ENCODE results near the gene KRTAP7-1. TPM values are rescaled to one million over a fixed set of nuclear protein-coding genes. Genes with fewer than 3 reads are reported as not detected.

The KRTAP7-1 gene
- not detected in 2 replicates for total RNA-seq (2021)
- long read RNA-seq, result 0 reads

GRCh38 chr21:30829659-30830058 is at the start of gene KRTAP7-1:
Gene KRTAP7-1, minus strand, starts transcription at chr21:30829759. Its CDS starts 61 bp downstream, at chr21:30829698.
- Histone ChIP-seq H3K4ac (ENCODE audit: low read depth, low read length) (no peak within 1 kb of the TSS), H4K20me1 (ENCODE audit: control insufficient read depth, insufficient read depth, insufficient read length) (no peaks in the 10 kb centered on the region), H3K27ac (ENCODE audit: insufficient read length, low read depth, low read length) (no peak within 1 kb of the TSS), H3K14ac (ENCODE audit: insufficient read depth, low read length) (no peak within 1 kb of the TSS), H4K91ac (ENCODE audit: insufficient read length, low read depth, low read length) (no peak within 1 kb of the TSS), H2BK15ac (ENCODE audit: low read depth, low read length) (no peak within 1 kb of the TSS), H3K4me2 (ENCODE audit: insufficient read depth, insufficient read length, low read length) (no peak within 1 kb of the TSS), H3K4me1 (ENCODE audit: insufficient read depth, low read length) (no peaks in the 10 kb centered on the region), H3K56ac (ENCODE audit: insufficient read length, low read depth, low read length) (no peak within 1 kb of the TSS), H3T11ph (ENCODE audit: low read length) (no peak within 1 kb of the TSS), H3K79me2 (ENCODE audit: insufficient read depth, low read length) (no peaks in the 10 kb centered on the region), H3K23ac (ENCODE audit: insufficient read length, low read depth, low read length) (no peak within 1 kb of the TSS), H3K27me3 (ENCODE audit: insufficient read depth, low read length) (no peaks in the 10 kb centered on the region), H3K18ac (ENCODE audit: insufficient read length, low read depth, low read length) (no peak within 1 kb of the TSS), H3K9me3 (ENCODE audit: control insufficient read depth, low read depth, low read length) (no peaks in the 10 kb centered on the region), H2BK12ac (ENCODE audit: insufficient read length, low read depth, low read length) (no peak within 1 kb of the TSS), H2BK5ac (ENCODE audit: insufficient read length, low read length) (no peak within 1 kb of the TSS), H3K79me1 (ENCODE audit: insufficient read depth, low read depth, low read length, poor library complexity, severe bottlenecking) (no peaks in the 10 kb centered on the region), H4K5ac (ENCODE audit: insufficient read length, low read depth, low read length) (no peak within 1 kb of the TSS), H4K8ac (replicated peaks; ENCODE audit: insufficient read length, low read depth, low read length) (no peak within 1 kb of the TSS), H2BK20ac (ENCODE audit: low read depth, low read length, poor library complexity, severe bottlenecking) (no peak within 1 kb of the TSS), H2AK5ac (ENCODE audit: insufficient read length, low read length) (no peak within 1 kb of the TSS), H3K9ac (ENCODE audit: extremely low read depth, insufficient read length, low read length) (no peak within 1 kb of the TSS), H2AFZ (ENCODE audit: low read length) (no peak within 1 kb of the TSS), H2BK120ac (ENCODE audit: low read depth, low read length, poor library complexity, severe bottlenecking) (no peak within 1 kb of the TSS), H3K23me2 (ENCODE audit: insufficient read length, low read depth, low read length, poor library complexity, severe bottlenecking) (no peaks in the 10 kb centered on the region)
- Mint-ChIP-seq H3K36me3 (ENCODE audit: insufficient read depth in 1 of 3, low read depth in 3 of 3) (no peaks in the 10 kb centered on the region; a peak in 1 of 7 replicates), H3K9me3 (peaks cover 5% of the 10 kb centered on the region in 2 experiments), H3K27ac (no peak within 1 kb of the TSS; a peak in 1 of 7 replicates), H3K4me3 (no peak within 1 kb of the TSS), H3K4me1 (no peaks in the 10 kb centered on the region), H3K27me3 (ENCODE audit: low read depth) (no peaks in the 10 kb centered on the region)
- DNase-seq, result no peak
- TF ChIP-seq CTCF (conservative IDR thresholded peaks at IDR 0.05), result no peak
- no CpG with 5 or more reads among the region's 4 CpGs for WGBS (ENCODE audit: extremely low coverage, insufficient read length, low lambda C conversion rate)
